ENCODE results near the gene SLC31A1.

The SLC31A1 gene

GRCh38 chr9:113181165-113181564 is 40.2 kb upstream of the SLC31A1 start:
- no peak for TF ChIP-seq CTCF (IDR thresholded peaks at IDR 0.05; ENCODE audit: control insufficient read depth, extremely low read depth, insufficient read depth)
- H3K4me3 ChIP-seq (ENCODE audit: low read depth, low read length), result no peak overlapping the region
- DNase-seq (ENCODE audit: low read depth), result no peak

GRCh38 chr9:113183956-113184488 is 37.3 kb upstream of the SLC31A1 start:
- H3K4me3 ChIP-seq (ENCODE audit: low read depth, low read length), result no peak overlapping the region
- no peak for DNase-seq (ENCODE audit: low read depth)
- TF ChIP-seq CTCF (IDR thresholded peaks at IDR 0.05; ENCODE audit: control insufficient read depth, extremely low read depth, insufficient read depth), result no peak

GRCh38 chr9:113184539-113184938 is 36.8 kb upstream of the SLC31A1 start:
- TF ChIP-seq CTCF (IDR thresholded peaks at IDR 0.05; ENCODE audit: control insufficient read depth, extremely low read depth, insufficient read depth), result no peak
- H3K4me3 ChIP-seq (ENCODE audit: low read depth, low read length), result no peak overlapping the region
- no peak for DNase-seq (ENCODE audit: low read depth)

- no peak overlapping the region for H3K4me3 ChIP-seq (ENCODE audit: low read depth, low read length)
- DNase-seq (ENCODE audit: low read depth), result no peak
- TF ChIP-seq CTCF (IDR thresholded peaks at IDR 0.05; ENCODE audit: control insufficient read depth, extremely low read depth, insufficient read depth), result no peak
Measured at GRCh38 chr9:113185271-113185670, 36.1 kb upstream of the SLC31A1 start.

GRCh38 chr9:113186137-113186755 is 35.1 kb upstream of the SLC31A1 start:
- DNase-seq (ENCODE audit: low read depth), result no peak
- H3K4me3 ChIP-seq (ENCODE audit: low read depth, low read length), result no peak overlapping the region
- TF ChIP-seq CTCF (IDR thresholded peaks at IDR 0.05; ENCODE audit: control insufficient read depth, extremely low read depth, insufficient read depth), result no peak

- TF ChIP-seq CTCF (IDR thresholded peaks at IDR 0.05; ENCODE audit: control insufficient read depth, extremely low read depth, insufficient read depth), result no peak
- no peak for DNase-seq (ENCODE audit: low read depth)
- H3K4me3 ChIP-seq (ENCODE audit: low read depth, low read length), result no peak overlapping the region
Measured at GRCh38 chr9:113187929-113188595, 33.3 kb upstream of the SLC31A1 start.
